HG03135 (cell line): ENCODE data around the gene GTF2B.
"Not testable (repeated sequence)": the region's sequence is repeated elsewhere in the genome, so short reads cannot be mapped to it uniquely, and the experiment has no call there.

ENCODE experiments used
- ATAC-seq: cut with Tn5 transposase; IDR thresholded peaks from one replicate; pipeline ENCODE4 v1.9.1; 2021; ENCODE audit warnings: mild to moderate bottlenecking, moderate library complexity; ENCODE audit not compliant: unreplicated experiment

Gene GTF2B, protein sequence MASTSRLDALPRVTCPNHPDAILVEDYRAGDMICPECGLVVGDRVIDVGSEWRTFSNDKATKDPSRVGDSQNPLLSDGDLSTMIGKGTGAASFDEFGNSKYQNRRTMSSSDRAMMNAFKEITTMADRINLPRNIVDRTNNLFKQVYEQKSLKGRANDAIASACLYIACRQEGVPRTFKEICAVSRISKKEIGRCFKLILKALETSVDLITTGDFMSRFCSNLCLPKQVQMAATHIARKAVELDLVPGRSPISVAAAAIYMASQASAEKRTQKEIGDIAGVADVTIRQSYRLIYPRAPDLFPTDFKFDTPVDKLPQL

DNA sequence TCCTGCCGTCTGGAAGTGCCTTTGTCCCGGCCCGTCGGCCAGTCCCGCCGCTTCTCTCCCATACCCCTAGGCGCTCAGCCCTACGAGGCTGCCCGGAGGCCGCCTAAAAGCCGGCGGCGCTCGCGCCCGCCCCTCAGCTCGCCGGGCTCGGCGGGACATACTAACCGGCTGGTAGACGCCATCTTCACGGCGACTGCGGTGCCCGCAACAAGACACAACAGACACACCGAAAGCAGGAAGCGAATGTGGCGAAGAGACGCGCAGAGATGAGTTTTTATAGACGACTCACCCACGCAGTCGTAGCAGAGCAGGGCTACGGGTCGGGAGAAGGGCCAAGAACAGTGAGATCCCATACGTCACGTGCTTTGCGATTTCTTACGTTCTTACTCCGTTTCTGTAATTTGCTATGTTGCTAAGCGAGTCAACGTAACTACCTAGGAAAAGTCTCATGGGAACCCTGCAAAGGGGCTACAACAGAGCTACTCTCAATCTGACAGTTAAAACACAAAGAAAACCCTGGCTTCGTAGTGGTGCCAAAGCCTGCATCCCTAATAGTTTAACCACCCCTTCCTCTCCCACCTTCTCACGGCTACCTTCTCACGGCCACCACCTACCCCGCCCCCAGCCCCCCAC lies at the start of gene GTF2B:
Gene GTF2B (minus strand): TSS at position 250 of the 633 bp plus-strand sequence. CDS start 68 bp downstream, at position 182.
- ATAC-seq: peak; percentile 91

DNA sequence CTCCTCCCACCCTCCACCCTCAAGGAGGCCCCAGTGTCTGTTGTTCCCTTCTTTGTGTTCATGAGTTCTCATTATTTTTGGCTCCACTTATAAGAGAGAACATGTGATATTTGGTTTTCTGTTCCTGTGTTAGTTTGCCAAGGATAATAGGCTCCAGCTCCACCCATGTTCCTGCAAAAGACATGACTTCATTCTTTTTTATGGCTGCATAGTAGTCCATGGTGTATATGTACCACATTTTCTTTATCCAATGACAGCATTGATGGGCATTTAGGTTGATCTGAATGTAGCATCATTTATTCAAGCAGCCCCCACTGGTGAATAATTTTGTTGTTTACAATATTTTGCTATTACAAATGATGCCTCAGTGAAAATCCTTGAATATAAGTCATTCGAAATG lies 47.2 kb upstream of the GTF2B start:
- ATAC-seq: not testable (repeated sequence)

DNA sequence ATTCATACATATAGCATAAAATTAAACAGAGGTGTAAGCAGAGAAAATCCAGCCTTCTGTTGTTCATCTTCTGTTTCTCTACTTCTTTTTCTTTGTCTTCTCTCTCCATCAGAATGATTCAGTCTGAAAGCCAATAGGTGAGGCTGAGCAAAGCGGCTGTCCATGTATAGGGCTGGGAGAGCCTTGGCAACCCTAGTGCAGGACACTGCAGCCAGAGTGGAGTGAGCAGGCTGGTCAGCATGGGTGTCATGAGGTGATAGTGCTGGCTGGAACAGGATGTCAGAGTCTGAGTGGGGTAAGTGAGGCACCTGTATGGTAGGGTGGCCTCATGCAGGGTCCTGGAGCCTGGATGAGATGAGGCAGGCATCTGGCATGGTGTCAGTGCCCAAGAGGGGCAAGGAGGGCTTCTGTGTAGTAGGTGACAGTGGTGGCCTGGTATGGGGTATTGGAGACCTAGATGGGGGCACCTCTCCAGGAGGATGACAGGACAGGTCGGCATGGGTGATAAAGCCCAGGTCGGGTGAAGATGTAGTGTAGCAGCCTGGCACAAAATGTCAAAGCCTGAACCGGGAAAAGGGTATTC lies 45.5 kb upstream of the GTF2B start:
- ATAC-seq: no peak

DNA sequence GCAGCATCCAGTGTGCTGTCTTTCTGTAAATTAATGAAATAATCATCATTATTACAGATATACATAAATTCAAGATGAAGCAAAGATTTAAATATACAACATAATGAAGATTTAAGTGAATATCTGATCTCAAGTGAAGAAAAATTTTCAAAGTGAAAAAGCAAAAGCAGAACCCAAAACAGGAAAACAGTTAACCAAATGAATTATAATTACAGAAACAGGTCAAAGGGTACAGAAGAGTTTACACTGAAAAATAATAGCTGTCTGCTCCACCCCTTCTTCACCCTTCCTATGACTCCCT lies 44.8 kb upstream of the GTF2B start:
- no peak for ATAC-seq

DNA sequence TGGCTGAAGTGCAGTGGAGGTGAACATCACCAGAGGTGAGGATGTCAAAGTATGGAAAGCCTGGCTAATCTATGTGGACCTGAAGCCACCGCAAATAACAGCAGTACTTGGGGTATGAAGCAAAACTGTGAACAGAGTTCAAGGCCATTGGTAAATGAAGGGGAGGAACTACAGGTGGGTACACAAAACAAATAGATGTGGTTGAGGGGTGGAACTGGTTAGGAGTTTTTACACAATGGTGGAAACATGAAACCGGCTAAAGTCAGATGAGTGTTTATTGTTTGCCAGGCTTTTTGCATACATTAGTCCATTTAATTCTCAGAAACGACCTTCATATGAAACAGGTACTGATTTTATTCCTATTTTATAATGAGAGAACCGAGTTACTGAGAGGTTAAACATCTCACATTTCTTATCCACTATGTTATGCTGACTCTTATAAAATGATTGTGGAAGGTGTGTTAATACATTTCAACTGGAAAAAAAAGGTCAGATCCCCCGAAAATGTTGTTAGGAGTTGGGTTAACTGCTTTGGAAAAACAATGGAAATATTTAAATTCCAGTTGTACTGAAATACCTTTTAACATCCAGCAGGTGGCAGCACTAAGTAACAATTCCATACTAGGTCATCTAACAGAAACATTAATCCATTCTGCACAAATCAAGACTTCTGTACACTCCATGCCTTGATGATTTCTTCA lies 44.3 kb upstream of the GTF2B start:
- ATAC-seq: no peak

DNA sequence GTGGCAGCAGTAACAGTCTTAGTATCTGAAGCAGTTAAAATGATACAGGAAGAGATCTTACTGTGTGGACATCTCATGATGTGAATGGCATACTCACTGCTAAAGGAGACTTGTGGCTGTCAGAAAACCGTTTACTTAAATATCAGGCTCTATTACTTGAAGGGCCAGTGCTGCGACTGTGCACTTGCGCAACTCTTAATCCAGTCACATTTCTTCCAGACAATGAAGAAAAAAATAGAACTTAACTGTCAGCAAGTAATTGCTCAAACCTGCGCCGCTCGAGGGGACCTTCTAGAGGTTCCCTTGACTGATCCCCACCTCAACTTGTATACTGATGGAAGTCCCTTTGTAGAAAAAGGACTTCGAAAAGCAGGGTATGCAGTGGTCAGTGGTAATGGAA lies 38.8 kb upstream of the GTF2B start:
- not testable (repeated sequence) for ATAC-seq

DNA sequence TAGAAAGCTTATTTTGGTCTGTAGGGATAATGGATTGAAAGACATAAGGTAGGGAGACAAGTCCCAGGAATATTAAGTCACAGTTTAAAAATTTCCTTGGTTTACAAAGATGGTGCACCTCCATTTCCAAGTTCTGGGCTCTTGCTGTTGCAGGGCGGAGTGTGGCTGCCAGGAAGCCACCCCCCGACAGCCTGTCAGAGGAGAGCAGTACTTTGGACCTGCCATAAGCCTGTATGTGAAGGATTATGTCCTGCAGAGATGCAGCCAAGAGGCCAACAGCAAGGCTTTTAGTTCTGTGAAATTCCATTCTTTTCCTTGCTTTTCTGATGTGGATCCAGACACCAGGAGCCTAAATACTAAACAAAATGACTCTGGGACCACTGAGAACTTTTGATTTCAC lies 31.9 kb upstream of the GTF2B start:
- no peak for ATAC-seq

DNA sequence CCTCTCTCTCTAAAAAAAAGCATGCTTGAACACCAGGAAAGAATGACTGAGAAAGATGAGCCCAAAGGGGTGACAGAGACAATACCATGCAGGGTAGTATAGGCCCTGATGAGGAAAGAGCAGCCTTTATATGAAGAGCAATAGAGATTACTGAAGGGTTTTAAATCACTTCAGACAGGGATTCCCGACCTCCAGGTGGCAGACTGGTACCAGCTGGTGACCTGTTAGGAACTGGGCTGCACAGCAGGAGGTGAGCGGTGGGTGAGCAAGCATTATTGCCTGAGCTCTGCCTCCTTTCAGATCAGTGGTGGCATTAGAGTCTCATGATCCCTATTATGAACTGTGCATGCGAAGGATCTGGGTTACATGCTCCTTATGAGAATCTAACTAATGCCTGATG lies 30.8 kb upstream of the GTF2B start:
- ATAC-seq: no peak

DNA sequence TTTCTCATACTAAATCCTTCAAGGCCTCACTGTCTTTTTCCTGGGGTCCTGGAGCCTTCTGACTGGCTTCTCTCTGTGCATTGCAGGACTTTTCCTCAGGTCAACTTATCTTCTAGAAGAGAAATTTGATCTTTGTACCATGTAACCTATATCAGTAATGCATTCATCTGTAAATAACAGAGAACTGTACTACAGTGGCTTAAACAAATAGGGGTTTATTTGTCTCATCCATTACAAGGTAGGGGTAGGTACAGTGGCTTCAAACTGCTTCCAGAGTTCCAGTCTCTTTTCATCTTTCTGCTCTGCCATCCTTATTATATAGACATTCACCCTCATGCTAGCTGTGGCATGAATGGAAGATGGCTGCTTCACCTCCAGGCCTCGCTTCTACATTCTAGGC lies 29.5 kb upstream of the GTF2B start:
- no peak for ATAC-seq

DNA sequence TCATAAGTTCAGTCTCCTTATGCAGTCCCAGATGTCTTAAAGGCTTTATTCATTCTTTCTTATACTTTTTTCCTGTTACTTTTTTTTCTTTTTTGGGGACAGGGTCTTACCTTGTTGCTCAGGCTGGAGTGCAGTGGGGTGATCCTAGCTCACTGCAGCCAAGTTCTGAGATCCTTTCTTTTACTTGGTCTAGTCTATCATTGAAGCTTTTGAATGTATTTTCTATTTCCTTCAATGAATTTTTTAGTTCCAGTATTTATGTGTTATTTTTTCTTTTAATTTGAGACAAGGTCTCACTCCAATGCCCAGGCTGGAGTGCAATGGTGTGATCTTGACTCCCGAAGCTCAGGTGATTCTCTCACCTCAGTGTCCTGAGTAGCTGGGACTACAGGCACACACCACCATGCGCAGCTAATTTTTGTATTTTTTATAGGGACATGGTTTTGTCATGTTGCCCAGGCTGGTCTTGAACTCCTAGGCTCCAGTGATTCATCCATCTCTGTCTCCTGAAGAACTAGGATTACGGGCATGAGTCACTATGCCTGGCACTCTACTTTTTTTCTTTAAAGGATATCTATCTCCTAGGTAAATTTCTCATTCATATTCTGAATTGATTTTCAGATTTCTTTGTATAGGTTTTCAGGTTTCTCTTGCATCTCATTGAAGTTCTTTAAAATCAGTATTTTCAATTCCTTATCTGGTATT lies 26.1 kb upstream of the GTF2B start:
- ATAC-seq: no peak

DNA sequence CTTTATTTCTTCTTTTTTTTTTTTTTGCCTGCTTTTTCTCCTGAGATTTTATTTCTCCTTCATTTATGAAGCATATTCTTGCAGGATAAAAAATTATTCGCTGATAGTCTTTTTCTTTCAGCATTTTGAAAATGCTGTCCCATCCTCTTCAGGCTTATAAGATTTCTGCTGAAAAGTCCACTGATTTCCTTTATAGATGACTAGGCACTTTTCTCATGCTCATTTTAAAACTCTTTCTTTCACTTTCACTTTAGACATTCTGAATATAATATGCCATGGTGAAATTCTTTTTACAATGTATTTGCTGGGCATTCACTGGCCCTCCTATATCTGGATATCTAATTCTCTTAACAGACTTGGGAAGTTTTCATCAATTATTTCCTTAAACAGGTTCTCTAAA lies 25.5 kb upstream of the GTF2B start:
- no peak for ATAC-seq

DNA sequence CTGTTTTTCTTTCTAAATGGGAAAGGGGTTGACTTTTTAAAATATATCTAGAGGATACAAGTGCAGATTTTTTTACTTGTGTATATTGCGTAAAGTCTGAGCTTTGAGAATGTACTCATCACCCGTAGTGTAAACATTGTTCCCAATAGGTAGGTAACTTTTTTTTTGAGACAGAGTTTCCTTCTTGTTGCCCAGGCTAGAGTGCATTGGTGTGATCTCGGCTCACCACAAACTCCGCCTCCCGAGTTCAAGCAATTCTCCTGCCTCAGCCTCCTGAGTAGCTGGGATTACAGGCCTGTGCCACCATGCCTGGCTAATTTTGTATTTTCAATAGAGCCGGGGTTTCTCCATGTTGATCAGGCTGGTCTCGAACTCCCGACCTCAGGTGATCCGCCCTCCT lies 20.4 kb upstream of the GTF2B start:
- ATAC-seq: not testable (repeated sequence)

DNA sequence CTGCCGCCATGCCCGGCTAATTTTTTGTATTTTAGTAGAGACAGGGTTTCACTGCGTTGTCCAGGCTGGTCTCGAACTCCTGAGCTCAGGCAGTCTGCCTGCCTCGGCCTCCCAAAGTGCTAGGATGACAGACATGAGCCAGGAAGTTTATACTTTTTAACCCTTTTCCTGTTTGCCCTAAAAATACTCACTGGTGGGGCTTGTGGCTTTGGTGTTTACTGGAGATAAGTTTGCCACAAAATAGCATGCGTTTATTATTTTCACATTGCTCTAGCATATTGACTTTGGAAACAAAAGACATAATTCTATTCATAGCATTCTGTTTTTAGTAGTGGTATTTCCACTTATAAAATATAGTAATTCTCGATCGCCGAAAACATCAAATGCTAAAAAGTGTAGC lies 19.8 kb upstream of the GTF2B start:
- ATAC-seq: no peak

DNA sequence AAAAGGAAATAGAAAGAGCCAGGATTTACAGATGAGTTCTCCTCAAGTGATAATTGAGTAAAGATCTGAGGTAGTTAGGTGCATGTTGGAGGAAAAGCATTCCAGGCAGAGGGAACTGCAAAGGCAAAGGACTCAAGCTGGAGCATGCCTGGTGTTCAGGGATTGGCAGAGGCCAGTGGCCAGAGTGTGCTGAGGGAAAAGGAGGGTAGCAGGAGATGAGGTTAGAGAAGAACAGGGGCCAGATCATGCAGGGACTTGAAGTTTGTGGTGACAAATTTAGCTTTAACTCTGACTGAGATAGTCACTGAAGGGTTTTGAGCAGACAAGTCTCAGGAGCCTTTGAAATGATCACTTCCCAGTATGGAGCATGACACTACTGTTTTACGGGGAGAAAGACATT lies 19.0 kb upstream of the GTF2B start:
- no peak for ATAC-seq

DNA sequence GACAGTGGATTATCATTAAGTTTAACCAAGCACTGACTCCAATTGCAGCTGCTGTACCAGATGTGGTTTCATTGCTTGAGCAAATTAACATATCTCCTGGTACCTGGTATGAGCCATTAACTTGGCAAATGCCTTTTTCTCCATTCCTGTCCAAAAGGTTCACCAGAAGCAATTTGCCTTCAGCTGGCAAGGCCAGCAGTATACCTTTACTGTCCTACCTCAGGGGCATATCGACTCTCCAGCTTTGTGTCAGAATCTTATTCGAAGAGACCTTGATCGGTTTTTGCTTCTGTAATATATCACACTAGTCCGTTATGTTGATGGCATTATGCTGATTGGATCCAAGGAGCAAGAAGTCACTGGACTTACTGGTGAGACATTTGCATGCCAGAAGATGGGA lies 9.5 kb upstream of the GTF2B start:
- ATAC-seq: no peak

DNA sequence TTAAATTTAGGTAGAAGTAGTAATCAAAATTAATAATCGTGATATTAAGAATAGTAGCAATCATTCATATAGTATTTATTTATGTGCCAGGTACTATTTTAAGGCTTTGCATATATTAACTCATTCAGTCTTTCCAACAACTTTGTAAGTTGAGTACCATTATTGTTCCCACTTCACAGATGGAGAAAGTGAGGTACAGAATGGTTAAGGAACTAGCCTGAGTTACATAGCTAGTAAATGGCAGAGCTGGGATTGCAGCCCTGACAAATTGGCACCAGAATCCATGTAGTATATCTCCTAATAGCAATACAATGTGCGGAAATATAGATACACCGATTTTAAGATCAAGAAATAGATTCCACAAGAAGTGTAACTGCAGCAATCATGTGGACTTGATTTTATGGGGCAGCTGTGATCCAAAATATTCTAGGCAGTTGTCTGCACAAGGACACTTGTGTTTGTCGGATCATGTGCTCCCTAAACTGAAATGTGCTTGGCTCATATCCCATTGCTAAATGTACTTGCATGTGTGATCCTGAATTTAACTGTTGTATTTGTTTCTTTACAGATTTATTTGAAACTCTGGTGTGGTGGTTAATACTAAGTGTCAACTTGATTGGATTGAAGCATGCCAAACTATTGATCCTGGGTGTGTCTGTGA lies 5.8 kb upstream of the GTF2B start:
- ATAC-seq: no peak

DNA sequence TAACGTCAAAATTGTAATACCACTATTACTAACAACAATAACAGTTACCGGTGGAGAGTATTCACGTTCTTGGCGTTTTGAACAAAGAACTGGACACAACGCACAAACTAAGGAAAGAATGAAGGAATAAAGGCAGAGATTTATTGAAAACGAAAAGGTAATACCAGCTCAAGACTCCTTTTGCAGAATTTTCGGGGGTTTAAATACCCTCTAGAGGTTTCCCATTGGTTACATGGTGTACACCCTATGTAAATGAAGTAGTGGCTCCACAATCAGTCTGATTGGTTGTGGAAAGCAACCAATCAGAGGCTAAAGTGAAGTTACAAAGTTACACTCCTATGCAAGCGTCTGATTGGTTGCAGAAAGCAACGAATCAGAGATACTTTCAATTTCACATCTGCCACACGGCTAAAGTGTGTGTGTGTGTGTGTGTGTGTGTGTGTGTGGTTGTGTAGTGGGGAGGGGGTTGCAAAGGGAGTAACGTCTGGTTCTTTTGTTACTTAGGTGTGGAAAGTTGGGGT lies 1.1 kb upstream of the GTF2B start:
- no peak for ATAC-seq

DNA sequence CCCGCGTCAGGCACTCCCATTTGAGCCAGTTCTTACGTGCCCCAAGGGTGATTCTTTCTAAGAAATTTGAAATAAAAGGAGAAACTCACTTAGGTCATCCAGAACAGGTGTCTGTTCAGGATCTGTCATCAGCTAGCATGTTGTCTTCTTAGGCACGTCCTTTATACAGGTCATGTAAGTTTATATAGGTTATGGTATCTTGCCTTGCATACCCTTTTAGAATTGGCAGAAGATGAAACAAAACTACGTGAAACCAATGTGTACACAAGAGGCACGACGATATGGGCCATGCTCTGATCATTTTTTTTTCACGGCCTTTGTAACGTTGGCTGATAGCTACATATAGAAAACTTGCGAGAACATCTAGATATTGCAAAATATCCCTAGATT lies 579 bp upstream of the GTF2B start:
- ATAC-seq: no peak

DNA sequence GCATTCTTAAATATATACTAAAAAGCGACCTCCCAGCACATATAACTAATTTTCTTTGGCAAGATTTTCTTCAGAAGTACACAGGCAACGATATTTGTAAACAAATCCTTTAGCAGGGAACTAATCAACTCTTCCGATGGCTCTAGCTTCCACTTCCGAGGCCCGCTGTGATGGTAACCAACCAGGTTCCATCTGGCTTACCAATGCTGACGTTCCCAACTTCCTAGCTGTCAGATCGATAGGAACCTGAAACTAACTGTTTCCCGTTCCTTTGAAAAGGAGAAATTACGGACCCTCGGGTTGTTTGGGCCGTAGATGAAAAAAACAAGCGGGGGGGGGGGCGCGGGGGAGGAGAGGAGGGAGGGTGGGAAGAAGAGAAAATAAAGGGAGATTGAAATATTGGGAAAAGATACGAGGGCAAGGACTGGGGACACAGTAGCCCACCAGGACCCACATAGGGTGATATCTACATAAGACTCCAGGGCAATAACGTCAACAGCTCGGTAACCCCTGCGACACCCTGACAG lies 513 bp downstream of the GTF2B start:
- ATAC-seq: no peak

DNA sequence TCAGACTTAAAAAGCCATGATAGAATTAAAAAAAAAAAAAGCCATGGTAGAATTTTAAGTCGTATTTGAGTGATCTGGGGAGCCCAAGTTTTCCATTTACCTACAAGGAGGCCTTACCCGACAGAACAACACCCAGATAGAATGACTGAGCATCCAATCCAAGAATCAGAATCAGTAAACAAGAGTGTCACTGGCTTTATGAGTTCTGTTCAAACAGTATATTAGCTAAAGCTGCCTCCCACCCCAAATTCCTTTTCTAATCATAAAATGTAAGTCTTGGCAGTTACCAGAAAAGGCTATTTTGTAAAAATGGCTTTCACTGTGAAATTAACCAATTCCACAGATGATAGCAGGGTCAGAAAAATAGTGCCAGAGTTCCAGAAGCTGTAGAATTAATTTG lies 1.2 kb downstream of the GTF2B start:
- no peak for ATAC-seq
